ENCODE measurements around the gene CRYBA2.

GRCh38 chr2:218993345-218994315, at the start of gene CRYBA2:
- TF ChIP-seq EZH2phosphoT487 (IDR thresholded peaks at IDR 0.05; ENCODE audit: low read depth, severe bottlenecking, unreplicated experiment) (peak; percentile 63), CTCF (IDR thresholded peaks at IDR 0.05; ENCODE audit: poor library complexity) (no peak), EZH2 (IDR thresholded peaks at IDR 0.05; ENCODE audit: borderline replicate concordance) (peak; percentile 74)

All from hepatocyte (in vitro differentiated cells).